ENCODE data around the gene OR4D10. TPM values are rescaled to one million over a fixed set of nuclear protein-coding genes. Genes with fewer than 3 reads are reported as not detected.

The OR4D10 gene
- total RNA-seq (ENCODE audit: low replicate concordance): not detected in 2 replicates

DNA sequence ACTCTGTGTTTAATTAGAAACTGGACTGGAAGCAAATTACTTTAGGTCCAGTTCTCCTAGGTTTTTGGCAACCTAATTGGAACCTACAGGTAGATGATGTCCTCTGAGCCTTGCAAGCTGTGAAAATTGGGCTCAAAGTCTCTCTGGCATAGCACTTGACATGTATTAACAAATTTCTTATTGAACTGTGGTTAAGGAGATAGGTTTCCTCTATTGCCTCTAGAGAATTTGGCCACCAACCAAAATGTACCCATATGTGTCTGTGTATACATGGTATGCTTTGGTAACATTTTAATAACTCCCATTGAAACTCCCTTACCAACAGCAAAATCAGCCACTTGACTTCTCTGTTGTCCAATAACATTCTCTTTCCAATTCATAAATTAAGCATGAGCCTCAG lies at the start of gene OR4D10:
TSS of gene OR4D10 (plus strand) at position 301 of the 400 bp plus-strand sequence. CDS start 4,115 bp downstream, outside the sequence.

DNA sequence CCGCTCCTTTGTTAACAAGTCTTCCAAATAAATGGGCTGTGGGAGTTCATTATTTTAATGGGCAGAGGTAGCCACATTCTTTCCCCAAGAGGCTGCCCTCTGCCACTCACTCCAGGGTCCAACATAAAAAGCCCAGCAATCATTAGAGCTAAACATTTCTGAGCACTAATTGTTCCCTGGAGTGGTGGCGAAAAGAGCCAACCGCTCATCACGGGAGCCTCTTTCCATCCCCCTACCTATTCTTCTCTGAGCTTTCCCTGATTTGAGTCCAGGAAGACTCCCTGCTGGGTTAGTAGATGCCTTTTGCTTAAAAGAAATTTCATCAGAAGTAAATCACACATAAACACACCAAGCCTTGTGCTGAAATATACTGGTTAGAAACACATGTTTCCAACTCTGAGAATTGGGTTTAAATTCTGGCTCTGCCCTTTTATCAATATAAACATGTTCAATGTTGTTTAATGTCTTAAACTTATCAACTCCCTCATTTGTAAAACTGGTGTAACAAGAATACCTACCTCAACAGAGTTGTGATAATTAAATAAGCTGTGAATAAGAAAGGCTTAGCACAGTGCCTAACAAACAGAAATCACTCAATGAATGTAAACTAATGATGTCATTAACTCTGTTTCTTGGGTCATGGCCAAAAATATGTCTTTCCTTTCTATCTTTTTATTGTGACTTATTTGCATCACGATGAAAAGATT lies 46.6 kb upstream of the OR4D10 start, which contains the start of gene OR5A2:
TSS of gene OR5A2 (minus strand) at position 53 of the 707 bp plus-strand sequence. CDS start 3,460 bp downstream, outside the sequence.

DNA sequence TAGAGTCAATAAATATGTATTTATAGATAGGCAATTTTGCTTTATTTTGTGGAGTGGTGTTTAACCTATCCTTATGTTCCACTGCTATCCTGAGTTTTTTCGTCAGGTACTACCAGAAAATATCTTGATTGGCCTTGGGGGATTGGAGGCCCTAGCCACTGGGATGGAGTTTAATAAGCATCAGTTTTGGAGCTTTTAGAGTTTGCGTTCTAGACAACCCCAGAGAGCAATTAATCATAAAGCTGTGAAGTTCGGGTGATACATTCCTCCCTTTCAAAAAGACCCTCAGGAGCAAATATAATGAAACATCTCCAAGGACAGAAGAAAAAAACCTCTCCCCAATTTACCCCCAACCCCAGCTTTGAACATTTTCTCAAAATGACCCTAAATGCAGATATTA lies 36.9 kb upstream of the OR4D10 start, which contains the start of gene OR5A1:
TSS of gene OR5A1 (plus strand) at position 301 of the 400 bp plus-strand sequence. CDS start 6,700 bp downstream, outside the sequence.

DNA sequence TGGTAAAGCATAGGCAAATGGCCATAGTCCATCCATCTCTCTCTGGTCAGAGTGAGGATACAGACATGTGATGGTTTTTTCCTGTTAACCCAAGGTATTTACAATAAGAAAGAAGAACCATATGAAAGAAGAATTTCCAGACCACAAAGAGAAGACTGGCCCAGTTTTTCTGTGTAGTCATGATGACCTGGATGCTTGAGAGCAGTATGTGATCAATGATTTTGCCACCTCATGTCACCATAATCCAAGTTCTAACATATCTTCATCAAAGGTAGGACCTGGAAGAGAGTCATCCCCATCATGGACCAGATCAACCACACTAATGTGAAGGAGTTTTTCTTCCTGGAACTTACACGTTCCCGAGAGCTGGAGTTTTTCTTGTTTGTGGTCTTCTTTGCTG lies 16.5 kb upstream of the OR4D10 start, which contains the start of gene OR4D6:
TSS of gene OR4D6 (plus strand) at position 301 of the 400 bp plus-strand sequence. CDS start at position 301, 0 bp downstream.

DNA sequence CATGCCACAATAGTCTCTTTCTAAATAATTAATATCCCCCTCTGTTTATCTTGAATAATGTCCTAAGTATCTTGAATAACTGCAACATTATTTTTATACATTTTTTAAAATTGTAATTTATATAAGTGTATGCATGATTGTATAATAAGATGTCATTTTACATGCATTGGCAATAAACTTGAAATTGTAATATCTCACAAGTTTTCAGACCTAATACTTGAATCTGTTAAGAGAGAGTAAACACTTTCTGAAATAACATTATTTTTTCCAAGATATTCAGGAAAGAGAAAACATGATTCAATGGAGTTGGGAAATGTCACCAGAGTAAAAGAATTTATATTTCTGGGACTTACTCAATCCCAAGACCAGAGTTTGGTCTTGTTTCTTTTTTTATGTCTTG lies 30.2 kb downstream of the OR4D10 start, which contains the start of gene OR4D11:
TSS of gene OR4D11 (plus strand) at position 301 of the 400 bp plus-strand sequence. CDS start at position 301, 0 bp downstream.

DNA sequence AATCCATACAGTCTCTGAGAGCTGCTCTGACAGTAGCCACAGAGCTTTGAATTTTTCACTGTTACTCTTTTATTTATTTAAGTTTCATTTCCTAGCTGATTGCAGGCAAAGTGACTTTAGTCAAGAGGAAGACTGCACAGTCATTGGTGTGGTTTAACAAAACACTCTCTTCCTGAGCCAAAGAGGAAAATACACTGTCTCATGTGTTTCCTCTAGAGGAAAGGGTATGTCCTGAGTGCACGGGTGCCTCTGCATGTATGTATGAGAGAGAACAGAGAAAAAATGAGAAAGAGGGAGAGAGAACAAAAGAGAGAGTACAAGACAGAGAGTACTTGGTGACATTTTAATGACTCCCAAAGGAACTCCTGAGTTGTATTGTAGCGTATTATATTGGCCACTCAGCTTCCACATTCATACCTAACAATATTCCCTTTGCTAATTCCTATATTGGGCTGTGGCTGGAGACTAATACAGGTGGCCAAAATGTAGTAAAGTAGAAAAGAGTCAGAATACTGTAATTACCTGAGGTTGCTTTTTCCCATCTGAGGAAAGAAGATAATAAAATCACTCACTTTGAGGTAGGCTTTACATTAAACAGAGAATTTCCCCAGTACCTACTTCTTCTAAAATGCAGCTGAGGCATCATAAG lies 38.0 kb downstream of the OR4D10 start, which contains the start of gene OR4D9:
TSS of gene OR4D9 (plus strand) at position 599 of the 649 bp plus-strand sequence. CDS start 3,374 bp downstream, outside the sequence.

Other genes with a start within 250 kb of the OR4D10 start
- not detected in 2 replicates for gene OR5AN1, start 114.4 kb upstream of the OR4D10 start, total RNA-seq (ENCODE audit: low replicate concordance)
- not detected in 2 replicates for gene OR5A2, start 46.9 kb upstream of the OR4D10 start, total RNA-seq (ENCODE audit: low replicate concordance)
- not detected in 2 replicates for gene OR5A1, start 36.8 kb upstream of the OR4D10 start, total RNA-seq (ENCODE audit: low replicate concordance)
- not detected in 2 replicates for gene OR4D6, start 16.4 kb upstream of the OR4D10 start, total RNA-seq (ENCODE audit: low replicate concordance)
- not detected in 2 replicates for gene OR4D11, start 30.3 kb downstream of the OR4D10 start, total RNA-seq (ENCODE audit: low replicate concordance)
- not detected in 2 replicates for gene OR4D9, start 38.2 kb downstream of the OR4D10 start, total RNA-seq (ENCODE audit: low replicate concordance)
- gene OSBP, start 142.5 kb downstream of the OR4D10 start, total RNA-seq (ENCODE audit: low replicate concordance): 19.4 and 35.2 TPM in 2 replicates
- gene PATL1, start 195.7 kb downstream of the OR4D10 start, total RNA-seq (ENCODE audit: low replicate concordance): 3.3 and 3.9 TPM in 2 replicates
- not detected in 2 replicates for gene OR10V1, start 240.5 kb downstream of the OR4D10 start, total RNA-seq (ENCODE audit: low replicate concordance)

Measured in smooth muscle cell of the coronary artery (primary cell).